ENCODE data around the gene KRT9. TPM values are rescaled to one million over a fixed set of nuclear protein-coding genes. Genes with fewer than 3 reads are reported as not detected.
A peak's percentile ranks its signal among the peaks of the same experiment; 100 is the strongest.

Gene KRT9
- total and polyA plus RNA-seq, 2 of the 13 experiments (the other 11 are each of a cell fraction or from before 2014, with no cell fraction given), result not detected

DNA sequence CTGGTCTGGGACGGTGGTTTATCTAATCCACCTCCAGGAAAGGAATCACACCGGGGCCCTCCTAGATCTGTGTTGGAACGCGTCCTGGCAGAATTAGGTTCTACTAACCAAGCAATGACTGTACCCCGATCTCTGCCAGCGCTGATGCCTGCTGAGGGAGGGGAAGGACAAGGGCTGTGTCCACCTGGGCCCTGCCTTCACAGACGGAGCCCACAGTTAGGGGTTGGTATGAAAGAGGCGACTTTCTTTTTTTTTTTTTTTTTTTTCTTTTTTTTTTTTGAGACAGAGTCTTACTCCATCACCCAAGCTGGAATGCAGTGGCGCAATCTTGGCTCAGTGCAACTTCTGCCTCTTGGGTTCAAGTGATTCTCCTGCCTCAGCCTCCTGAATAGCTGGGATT is 33.9 kb downstream of the KRT9 start:
- BruUV-seq (replicated peaks), result no TSS peak
- Histone ChIP-seq H3K79me2 (ENCODE audit: insufficient read depth, low read length) (no peaks in the 10 kb centered on the region), H3K36me3 (replicated peaks in 1 of 2; ENCODE audit: control insufficient read depth in 1 of 2, insufficient read depth in 2 of 2, low read length in 2 of 2) (no peaks in the 10 kb centered on the region), H3K9me3 (ENCODE audit: low read length) (no peaks in the 10 kb centered on the region), H3K27me3 (ENCODE audit: control insufficient read depth in 1 of 2, insufficient read depth in 2 of 2, low read length in 2 of 2) (peaks cover 2 to 12% of the 10 kb centered on the region in 2 experiments; a peak in 1 of 5 replicates), H2AFZ (ENCODE audit: low read length) (no peak overlapping the region), H3K4me2 (ENCODE audit: low read depth, low read length) (peak overlapping the region; percentile 36; the same call in 1 of the 2 replicates), H3K9ac (ENCODE audit: insufficient read depth, low read depth, low read length) (no peak overlapping the region), H4K20me1 (ENCODE audit: insufficient read depth, low read length) (no peaks in the 10 kb centered on the region), H3K27ac (ENCODE audit: extremely low read length, insufficient read depth, low read length) (no peak overlapping the region), H3K4me3 (replicated peaks in 1 of 3; ENCODE audit: insufficient read depth in 1 of 3, low read depth in 2 of 3, low read length in 3 of 3) (no peak overlapping the region; a peak in 1 of 6 replicates), H3K4me1 (ENCODE audit: insufficient read depth, low read length) (peaks cover 70% of the 10 kb centered on the region)
- TF ChIP-seq, protein P1, sequence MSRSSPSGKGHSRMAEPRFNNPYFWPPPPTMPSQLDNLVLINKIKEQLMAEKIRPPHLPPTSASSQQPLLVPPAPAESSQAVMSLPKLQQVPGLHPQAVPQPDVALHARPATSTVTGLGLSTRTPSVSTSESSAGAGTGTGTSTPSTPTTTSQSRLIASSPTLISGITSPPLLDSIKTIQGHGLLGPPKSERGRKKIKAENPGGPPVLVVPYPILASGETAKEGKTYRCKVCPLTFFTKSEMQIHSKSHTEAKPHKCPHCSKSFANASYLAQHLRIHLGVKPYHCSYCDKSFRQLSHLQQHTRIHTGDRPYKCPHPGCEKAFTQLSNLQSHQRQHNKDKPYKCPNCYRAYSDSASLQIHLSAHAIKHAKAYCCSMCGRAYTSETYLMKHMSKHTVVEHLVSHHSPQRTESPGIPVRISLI (CRISPR knock-in tag; IDR thresholded peaks at IDR 0.05; ENCODE audit: borderline replicate concordance), result 0 out of 2 replicates have a peak, but pooled peaks have one; percentile 27
- TF ChIP-seq CEBPG (CRISPR knock-in tag; IDR thresholded peaks at IDR 0.05), result peak; percentile 20; the same call in 1 of the 2 replicates
- TF ChIP-seq ZNF589 (CRISPR knock-in tag; conservative IDR thresholded peaks at IDR 0.05), result no peak
- intact Hi-C loops (cut with micrococcal nuclease; ENCODE audit: unreplicated experiment), result loop anchor here (10.0 kb wide), 1 partner anchor 123 kb away; no protein-coding TSS in a partner anchor
- 17% methylated on average over 8 of the region's 9 CpGs for WGBS (ENCODE audit: low lambda C conversion rate)
- no peak for DNase-seq (ENCODE audit: low spot score)
- POLR2A ChIA-PET, result interaction anchor here (0.9 to 1.4 kb wide), 2 partner anchors 10 kb away, joined by 4 read pairs; partner anchors contain the start of gene KRT19
- FAIRE-seq, result no peak
- in situ Hi-C loops (cut with HindIII; ENCODE audit: extremely low pct_ligation_motif_present, low pct_unique_long_range_greater_than_20kb), result no loop called here
- ATAC-seq, result no peak
- CTCF ChIA-PET (ENCODE audit: low intra/inter-chr PET ratio, low total read pairs), result no interaction called here

DNA sequence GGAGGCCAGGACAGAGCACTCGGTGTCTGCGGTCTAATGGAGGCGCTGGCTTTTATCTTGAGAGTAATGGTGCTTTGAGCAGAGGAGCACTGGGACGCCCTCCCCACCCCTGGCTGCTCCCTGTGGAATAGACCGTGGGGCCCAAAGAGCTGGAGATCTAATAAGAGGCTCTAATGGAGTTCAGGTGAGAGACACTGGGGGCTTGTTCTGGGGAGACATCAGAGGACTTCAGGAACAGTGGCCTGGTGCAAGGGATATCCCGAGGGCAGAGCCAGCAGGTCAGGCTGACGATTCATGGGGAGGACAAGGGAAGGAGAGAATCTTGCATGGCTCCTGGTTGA is 34.3 kb downstream of the KRT9 start:
- no peak for ATAC-seq
- Histone ChIP-seq H3K4me1 (ENCODE audit: insufficient read depth, low read length) (peaks cover 70% of the 10 kb centered on the region), H3K4me2 (ENCODE audit: low read depth, low read length) (peak overlapping the region; percentile 36; the same call in 1 of the 2 replicates), H3K9me3 (ENCODE audit: low read length) (no peaks in the 10 kb centered on the region), H3K79me2 (ENCODE audit: insufficient read depth, low read length) (no peaks in the 10 kb centered on the region), H2AFZ (ENCODE audit: low read length) (no peak overlapping the region), H3K36me3 (replicated peaks in 1 of 2; ENCODE audit: control insufficient read depth in 1 of 2, insufficient read depth in 2 of 2, low read length in 2 of 2) (no peaks in the 10 kb centered on the region), H3K9ac (ENCODE audit: insufficient read depth, low read depth, low read length) (no peak overlapping the region), H3K27me3 (ENCODE audit: control insufficient read depth in 1 of 2, insufficient read depth in 2 of 2, low read length in 2 of 2) (peaks cover 2 to 12% of the 10 kb centered on the region in 2 experiments; a peak in 1 of 5 replicates), H3K27ac (ENCODE audit: extremely low read length, insufficient read depth, low read length) (no peak overlapping the region), H4K20me1 (ENCODE audit: insufficient read depth, low read length) (no peaks in the 10 kb centered on the region), H3K4me3 (replicated peaks in 1 of 3; ENCODE audit: insufficient read depth in 1 of 3, low read depth in 2 of 3, low read length in 3 of 3) (no peak overlapping the region; a peak in 1 of 6 replicates)
- CTCF ChIA-PET (ENCODE audit: low intra/inter-chr PET ratio, low total read pairs), result no interaction called here
- WGBS (ENCODE audit: low lambda C conversion rate), result 33% methylated on average over 7 of the region's 7 CpGs
- intact Hi-C loops (cut with micrococcal nuclease; ENCODE audit: unreplicated experiment) (loop anchor here (10.0 kb wide), 1 partner anchor 123 kb away; no protein-coding TSS in a partner anchor), in situ Hi-C loops (cut with HindIII; ENCODE audit: extremely low pct_ligation_motif_present, low pct_unique_long_range_greater_than_20kb) (no loop called here)
- no TSS peak for BruUV-seq (replicated peaks)
- DNase-seq (ENCODE audit: low spot score), result no peak
- POLR2A ChIA-PET, result interaction anchor here (0.9 to 1.4 kb wide), 2 partner anchors 9 to 11 kb away, joined by 4 read pairs; partner anchors contain the start of gene KRT19
- FAIRE-seq, result no peak
- TF ChIP-seq ZNF234 (CRISPR knock-in tag; conservative IDR thresholded peaks at IDR 0.05), result no peak
- TF ChIP-seq, protein P2, sequence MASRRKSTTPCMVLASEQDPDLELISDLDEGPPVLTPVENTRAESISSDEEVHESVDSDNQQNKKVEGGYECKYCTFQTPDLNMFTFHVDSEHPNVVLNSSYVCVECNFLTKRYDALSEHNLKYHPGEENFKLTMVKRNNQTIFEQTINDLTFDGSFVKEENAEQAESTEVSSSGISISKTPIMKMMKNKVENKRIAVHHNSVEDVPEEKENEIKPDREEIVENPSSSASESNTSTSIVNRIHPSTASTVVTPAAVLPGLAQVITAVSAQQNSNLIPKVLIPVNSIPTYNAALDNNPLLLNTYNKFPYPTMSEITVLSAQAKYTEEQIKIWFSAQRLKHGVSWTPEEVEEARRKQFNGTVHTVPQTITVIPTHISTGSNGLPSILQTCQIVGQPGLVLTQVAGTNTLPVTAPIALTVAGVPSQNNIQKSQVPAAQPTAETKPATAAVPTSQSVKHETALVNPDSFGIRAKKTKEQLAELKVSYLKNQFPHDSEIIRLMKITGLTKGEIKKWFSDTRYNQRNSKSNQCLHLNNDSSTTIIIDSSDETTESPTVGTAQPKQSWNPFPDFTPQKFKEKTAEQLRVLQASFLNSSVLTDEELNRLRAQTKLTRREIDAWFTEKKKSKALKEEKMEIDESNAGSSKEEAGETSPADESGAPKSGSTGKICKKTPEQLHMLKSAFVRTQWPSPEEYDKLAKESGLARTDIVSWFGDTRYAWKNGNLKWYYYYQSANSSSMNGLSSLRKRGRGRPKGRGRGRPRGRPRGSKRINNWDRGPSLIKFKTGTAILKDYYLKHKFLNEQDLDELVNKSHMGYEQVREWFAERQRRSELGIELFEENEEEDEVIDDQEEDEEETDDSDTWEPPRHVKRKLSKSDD (CRISPR knock-in tag; IDR thresholded peaks at IDR 0.05; ENCODE audit: low read depth), result no peak
- TF ChIP-seq, protein P3, sequence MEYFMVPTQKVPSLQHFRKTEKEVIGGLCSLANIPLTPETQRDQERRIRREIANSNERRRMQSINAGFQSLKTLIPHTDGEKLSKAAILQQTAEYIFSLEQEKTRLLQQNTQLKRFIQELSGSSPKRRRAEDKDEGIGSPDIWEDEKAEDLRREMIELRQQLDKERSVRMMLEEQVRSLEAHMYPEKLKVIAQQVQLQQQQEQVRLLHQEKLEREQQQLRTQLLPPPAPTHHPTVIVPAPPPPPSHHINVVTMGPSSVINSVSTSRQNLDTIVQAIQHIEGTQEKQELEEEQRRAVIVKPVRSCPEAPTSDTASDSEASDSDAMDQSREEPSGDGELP (IDR thresholded peaks at IDR 0.05; ENCODE audit: borderline replicate concordance, low read depth), result no peak
- no peak for TF ChIP-seq FOSL1 (CRISPR knock-in tag; IDR thresholded peaks at IDR 0.05; ENCODE audit: borderline replicate concordance)

All from HepG2 (cell line).